K562 (cell line): Measurements from ENCODE around the gene MRPL27. TPM values are rescaled to one million over a fixed set of nuclear protein-coding genes. Genes with fewer than 3 reads are reported as not detected.

ENCODE experiments used
- ATAC-seq: fragments of 200-7000 bp; cut with Tn5 transposase; 3 replicates; pipeline ENCODE4 v1.9.1; 2020; ENCODE audit warnings: moderate library complexity
- BruUV-seq: library from RNA; stranded (reverse); fragments of 400-500 nt; replicated peaks from 2 replicates; lab custom pipeline; 2021; lab: Mats Ljungman, UMichigan
- CTCF ChIA-PET: fragments of 300-600 bp; formaldehyde crosslinking; extraction: SDS; loops from one replicate; lab custom pipeline; 2021; ENCODE audit warnings: low intra/inter-chr PET ratio; lab: Yijun Ruan, JAX
- POLR2A ChIA-PET: fragments of 300-600, 350-650 bp; sonication (Branson Sonifier 250); formaldehyde crosslinking; extraction: SDS; loops from one replicate; lab custom pipeline; 2021; ENCODE audit warnings: antibody characterized with exemption, inconsistent platforms; lab: Yijun Ruan, JAX
- DNase-seq, 4 experiments: peaks; one replicate each; pipeline versions ENCODE4 v3.0.0 to v3.0.0-alpha.2; 2011 to 2018; ENCODE audit warnings: low spot score in 3 of 4, mixed read lengths in 3 of 4; ENCODE audit errors: extremely low read depth in 1 of 4
- FAIRE-seq: peaks from 2 replicates; lab custom pipeline; 2011; peaks lifted over from hg19 to GRCh38; lab: Jason Lieb, UNC
- H2AFZ ChIP-seq: 2 replicates; pipeline ENCODE4 v1.6.0; 2011; ENCODE audit warnings: low read depth, low read length, control low read depth, inconsistent platforms
- H3K27ac ChIP-seq: fragments of 200-600 bp; 3 replicates; pipeline ENCODE4 v1.8.0; 2011; ENCODE audit warnings: low read depth, mild to moderate bottlenecking, control low read depth, inconsistent platforms, low read length, moderate library complexity, mixed read lengths; ENCODE audit errors: extremely low read depth
- H3K27me3 ChIP-seq, 2 experiments: fragments of 300-600 bp in 1 of 2; 2 replicates in 1 of 2; 3 replicates in 1 of 2; pipeline versions ENCODE4 v1.6.0 to v1.8.0; 2011; ENCODE audit warnings: inconsistent platforms in 2 of 2, low read length in 2 of 2, mild to moderate bottlenecking in 1 of 2, mixed read lengths in 1 of 2, moderate library complexity in 1 of 2; ENCODE audit not compliant: control insufficient read depth in 2 of 2, insufficient read depth in 2 of 2
- H3K36me3 ChIP-seq: fragments of 300-600 bp; 3 replicates; pipeline ENCODE4 v1.8.0; 2011; ENCODE audit warnings: mild to moderate bottlenecking, low read length, inconsistent platforms; ENCODE audit not compliant: control insufficient read depth, insufficient read depth
- H3K4me1 ChIP-seq, 2 experiments: fragments of 200-600 bp in 1 of 2; replicated peaks in 1 of 2; 2 replicates in 1 of 2; 3 replicates in 1 of 2; pipeline versions ENCODE4 v1.5.1 to v1.8.0; 2011; ENCODE audit warnings: inconsistent platforms in 2 of 2, low read length in 2 of 2, mild to moderate bottlenecking in 1 of 2, mixed read lengths in 1 of 2, moderate library complexity in 1 of 2; ENCODE audit not compliant: control insufficient read depth in 2 of 2, insufficient read depth in 2 of 2
- H3K4me2 ChIP-seq: 2 replicates; pipeline ENCODE4 v1.6.1; 2011; ENCODE audit warnings: low read length, control low read depth, inconsistent platforms, mixed read lengths; ENCODE audit not compliant: insufficient read depth
- H3K4me3 ChIP-seq: fragments of 200-600 bp; sonication (generic), shearing (Covaris generic); 2 replicates; pipeline ENCODE4 v1.5.1; 2016; ENCODE audit warnings: control low read depth, inconsistent platforms
- H3K79me2 ChIP-seq: fragments of 200-600 bp; 3 replicates; pipeline ENCODE4 v1.8.0; 2011; ENCODE audit warnings: low read length, inconsistent platforms; ENCODE audit not compliant: control insufficient read depth, insufficient read depth
- H3K9ac ChIP-seq, 2 experiments: 2 replicates each; pipeline versions ENCODE4 v1.6.0 to v1.6.1; 2011; ENCODE audit warnings: low read depth in 2 of 2, low read length in 2 of 2, control low read depth in 1 of 2, inconsistent platforms in 1 of 2, mild to moderate bottlenecking in 1 of 2, mixed read lengths in 1 of 2; ENCODE audit not compliant: insufficient read depth in 1 of 2
- H3K9me1 ChIP-seq: one replicate; pipeline ENCODE4 v1.6.0; 2011; ENCODE audit warnings: inconsistent platforms, mild to moderate bottlenecking, low read length, moderate library complexity; ENCODE audit not compliant: control insufficient read depth, insufficient read depth
- H3K9me3 ChIP-seq: replicated peaks from 2 replicates; pipeline ENCODE4 v1.5.1; 2011; ENCODE audit warnings: low read depth, low read length, inconsistent platforms; ENCODE audit not compliant: control insufficient read depth, insufficient read depth
- H4K20me1 ChIP-seq: replicated peaks from 2 replicates; pipeline ENCODE4 v1.6.1; 2011; ENCODE audit warnings: low read length, inconsistent platforms, mixed read lengths; ENCODE audit not compliant: control insufficient read depth, insufficient read depth
- BCL6 ChIP-seq: fragments of 250-450 bp; sonication (Bioruptor Pico); IDR thresholded peaks from 2 replicates; pipeline ENCODE4 v1.4.0; 2020
- BMI1 ChIP-seq: fragments of 150-350 bp; IDR thresholded peaks from 2 replicates; pipeline ENCODE4 v1.6.1; 2014; ENCODE audit warnings: low read length
- ELF2 ChIP-seq: fragments of 250-450 bp; sonication (Bioruptor Pico); IDR thresholded peaks from 2 replicates; pipeline ENCODE4 v1.5.0; 2021; ENCODE audit warnings: mild to moderate bottlenecking
- ETS2 ChIP-seq: IDR thresholded peaks from 2 replicates; pipeline ENCODE4 v1.6.1; 2016; ENCODE audit warnings: borderline replicate concordance, missing genetic modification characterization, mild to moderate bottlenecking, moderate library complexity, missing compliant biosample characterization; ENCODE audit not compliant: poor library complexity, severe bottlenecking
- HNRNPL ChIP-seq: fragments of 200-400 bp; formaldehyde crosslinking; IDR thresholded peaks from 2 replicates; pipeline ENCODE4 v1.6.1; 2017; ENCODE audit warnings: low read depth, mild to moderate bottlenecking, low read length
- MCM7 ChIP-seq, 2 experiments: fragments of 450-650 bp; IDR thresholded peaks; 2 replicates each; pipeline ENCODE4 v1.6.1; 2016 to 2018
- NFE2 ChIP-seq: IDR thresholded peaks from 2 replicates; pipeline ENCODE4 v1.6.1; 2014; ENCODE audit warnings: antibody characterized with exemption, low read depth
- NR3C1 ChIP-seq: sonication (generic); formaldehyde crosslinking; IDR thresholded peaks from 2 replicates; pipeline ENCODE4 v1.8.1; 2022; ENCODE audit warnings: missing genetic modification reagents
- PRPF4 ChIP-seq: fragments of 200-400 bp; formaldehyde crosslinking; IDR thresholded peaks from one replicate; pipeline ENCODE4 v1.6.1; 2017; ENCODE audit warnings: low read length, low read depth, mild to moderate bottlenecking; ENCODE audit not compliant: insufficient read depth, poor library complexity, severe bottlenecking
- RAD21 ChIP-seq, 2 experiments: fragments of 250-450 bp in 1 of 2; fragments of 450-650 bp in 1 of 2; sonication (Bioruptor Pico) in 1 of 2; formaldehyde crosslinking in 1 of 2; IDR thresholded peaks in 1 of 2; conservative IDR thresholded peaks in 1 of 2; 2 replicates each; pipeline versions ENCODE4 v1.4.0 to v1.8.0; 2020 to 2022; ENCODE audit warnings: mild to moderate bottlenecking in 2 of 2, moderate library complexity in 1 of 2
- SIN3A ChIP-seq, 2 experiments: fragments of 150-350 bp in 1 of 2; IDR thresholded peaks; 2 replicates each; pipeline ENCODE4 v1.6.1; 2011 to 2016; ENCODE audit warnings: borderline replicate concordance in 2 of 2, low read depth in 2 of 2, low read length in 2 of 2, mild to moderate bottlenecking in 2 of 2, moderate library complexity in 2 of 2; ENCODE audit not compliant: control insufficient read depth in 1 of 2
- SMC3 ChIP-seq: conservative IDR thresholded peaks from 2 replicates; pipeline ENCODE4 v1.6.1; 2011; ENCODE audit warnings: low read depth, low read length, improper control_type of control experiment; ENCODE audit not compliant: insufficient read depth
- WGBS: fragments of 100-300 bp; shearing (Covaris generic); methylation state at CpG from one replicate; pipeline ENCODE4 v1.1.6; 2016; ENCODE audit warnings: low coverage, mixed read lengths; ENCODE audit not compliant: insufficient coverage; ENCODE audit errors: missing lambda C conversion rate; 5-methylcytosine and 5-hydroxymethylcytosine counted together
- in situ Hi-C: fragments of 300-500 bp; cut with MboI; formaldehyde crosslinking; loops from 4 replicates; pipeline ENCODE4 v1.15.0; 2018; ENCODE audit warnings: inconsistent platforms, mixed read lengths
- intact Hi-C: fragments of 100-400 bp; cut with micrococcal nuclease; formaldehyde crosslinking; loops from 2 replicates; pipeline ENCODE4 v1.14.2; 2022
- polyA plus RNA-seq, 8 experiments: library from polyadenylated mRNA; depleted of rRNA in 4 of 8; stranded (reverse) in 5 of 8; unstranded in 3 of 8; fragments of >200 nt; fragmentation: Nextera tagmentation in 2 of 8; fragmentation: Illumina TruSeq in 1 of 8; extraction: Ambion mirVana in 2 of 8; extraction: Trizol in 1 of 8; gene quantifications; 2 replicates each; pipeline versions ENCODE4 v1.2.1 to v1.2.3, GENCODE V29; 2011 to 2014; ENCODE audit warnings: inconsistent platforms in 1 of 8, missing spikeins in 1 of 8
- total RNA-seq, 7 experiments: library from RNA; depleted of rRNA in 6 of 7; stranded (reverse); fragments of >200 nt in 6 of 7; fragmentation: Illumina TruSeq in 2 of 7; extraction: Trizol in 2 of 7; gene quantifications; 2 replicates each; pipeline versions ENCODE4 v1.2.1 to v1.2.3, GENCODE V29; 2011 to 2021; ENCODE audit warnings: low replicate concordance in 1 of 7
- TF ChIP-seq, protein P1 (sequence below): fragments of 450-650 bp; IDR thresholded peaks from 2 replicates; pipeline ENCODE4 v1.6.1; 2018; ENCODE audit warnings: mild to moderate bottlenecking, low read depth; ENCODE audit not compliant: partially characterized antibody
- TF ChIP-seq, protein P2 (sequence below): sonication (generic); formaldehyde crosslinking; IDR thresholded peaks from 2 replicates; pipeline ENCODE4 v1.8.1; 2023; ENCODE audit warnings: mild to moderate bottlenecking, missing genetic modification reagents
- TF ChIP-seq, protein P3 (sequence below), 2 experiments: fragments of 450-650 bp in 1 of 2; sonication (generic) in 1 of 2; formaldehyde crosslinking; conservative IDR thresholded peaks; 2 replicates each; pipeline versions ENCODE4 v1.4.0 to v1.8.1; 2020 to 2022; ENCODE audit warnings: mild to moderate bottlenecking in 1 of 2, missing genetic modification reagents in 1 of 2

The MRPL27 gene
- total and polyA plus RNA-seq, 9 of the 15 experiments (the other 6 are each of a cell fraction or from before 2014, with no cell fraction given): 96.3 to 401 (median 142) TPM

DNA sequence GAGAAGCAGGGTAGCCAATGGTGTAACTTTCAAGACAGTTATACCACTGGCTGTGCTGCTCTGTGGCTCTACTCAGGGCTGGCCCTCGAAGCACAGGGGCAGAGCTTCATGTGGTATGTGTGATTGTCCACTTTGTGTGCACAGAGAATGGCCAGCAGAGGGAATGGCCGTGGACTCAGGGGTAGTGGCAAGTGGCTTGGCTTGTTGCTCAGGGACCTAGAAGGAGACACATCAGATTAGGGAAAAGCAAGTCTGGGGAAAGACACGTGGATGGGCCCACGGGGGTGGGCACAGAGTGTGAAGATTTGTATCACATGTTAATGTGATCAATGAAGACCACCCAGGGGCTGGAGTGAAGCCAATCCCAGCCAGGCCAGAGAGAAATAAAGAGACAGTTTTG, 47.1 kb downstream of the MRPL27 start:
- H3K9me3 ChIP-seq: no peaks in the 10 kb centered on the region
- DNase-seq (no peak), FAIRE-seq (no peak), ATAC-seq (no peak)
- H3K27me3 ChIP-seq: peaks cover 13 to 30% of the 10 kb centered on the region in 2 experiments
- no peak overlapping the region for H3K4me2 ChIP-seq
- no peak overlapping the region; a peak in 1 of 4 replicates for H3K9ac ChIP-seq
- H3K27ac ChIP-seq: no peak overlapping the region
- no peak overlapping the region for H2AFZ ChIP-seq
- H3K9me1 ChIP-seq: no peaks in the 10 kb centered on the region
- in situ Hi-C loops (no loop called here), intact Hi-C loops (no loop called here)
- peaks cover 0 to 3% of the 10 kb centered on the region in 2 experiments; a peak in 2 of 5 replicates for H3K4me1 ChIP-seq
- no peaks in the 10 kb centered on the region for H3K36me3 ChIP-seq
- H3K4me3 ChIP-seq: no peak overlapping the region
- ChIA-PET CTCF (interaction anchor here (1.5 kb wide), 1 partner anchor 126 kb away, joined by 4 read pairs; no protein-coding TSS in a partner anchor), POLR2A (no interaction called here)
- H4K20me1 ChIP-seq: no peaks in the 10 kb centered on the region
- WGBS: 7% methylated on average over 4 of the region's 4 CpGs
- BruUV-seq: no TSS peak
- no peaks in the 10 kb centered on the region for H3K79me2 ChIP-seq
- TF ChIP-seq BCL6 (CRISPR knock-in tag) (no peak), BMI1 (no peak), NFE2 (no peak), SIN3A (IDR thresholded peaks at IDR 0.05; ENCODE audit: borderline replicate concordance in 2 of 2, control insufficient read depth in 1 of 2, low read depth in 2 of 2, low read length in 2 of 2) (no peak), ETS2 (no peak), SMC3 (no peak), ELF2 (CRISPR knock-in tag) (no peak), MCM7 (IDR thresholded peaks at IDR 0.05) (no peak), NR3C1 (CRISPR knock-in tag) (no peak), PRPF4 (no peak), RAD21 (CRISPR knock-in tag; conservative IDR thresholded peaks at IDR 0.05 in 1 of 2, IDR thresholded peaks at IDR 0.05 in 1 of 2) (no peak), HNRNPL (no peak)
- TF ChIP-seq, protein P1, sequence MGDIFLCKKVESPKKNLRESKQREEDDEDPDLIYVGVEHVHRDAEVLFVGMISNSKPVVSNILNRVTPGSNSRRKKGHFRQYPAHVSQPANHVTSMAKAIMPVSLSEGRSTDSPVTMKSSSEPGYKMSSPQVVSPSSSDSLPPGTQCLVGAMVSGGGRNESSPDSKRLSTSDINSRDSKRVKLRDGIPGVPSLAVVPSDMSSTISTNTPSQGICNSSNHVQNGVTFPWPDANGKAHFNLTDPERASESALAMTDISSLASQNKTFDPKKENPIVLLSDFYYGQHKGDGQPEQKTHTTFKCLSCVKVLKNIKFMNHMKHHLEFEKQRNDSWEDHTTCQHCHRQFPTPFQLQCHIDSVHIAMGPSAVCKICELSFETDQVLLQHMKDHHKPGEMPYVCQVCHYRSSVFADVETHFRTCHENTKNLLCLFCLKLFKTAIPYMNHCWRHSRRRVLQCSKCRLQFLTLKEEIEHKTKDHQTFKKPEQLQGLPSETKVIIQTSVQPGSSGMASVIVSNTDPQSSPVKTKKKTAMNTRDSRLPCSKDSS: no peak
- TF ChIP-seq, protein P2, sequence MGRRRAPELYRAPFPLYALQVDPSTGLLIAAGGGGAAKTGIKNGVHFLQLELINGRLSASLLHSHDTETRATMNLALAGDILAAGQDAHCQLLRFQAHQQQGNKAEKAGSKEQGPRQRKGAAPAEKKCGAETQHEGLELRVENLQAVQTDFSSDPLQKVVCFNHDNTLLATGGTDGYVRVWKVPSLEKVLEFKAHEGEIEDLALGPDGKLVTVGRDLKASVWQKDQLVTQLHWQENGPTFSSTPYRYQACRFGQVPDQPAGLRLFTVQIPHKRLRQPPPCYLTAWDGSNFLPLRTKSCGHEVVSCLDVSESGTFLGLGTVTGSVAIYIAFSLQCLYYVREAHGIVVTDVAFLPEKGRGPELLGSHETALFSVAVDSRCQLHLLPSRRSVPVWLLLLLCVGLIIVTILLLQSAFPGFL (CRISPR knock-in tag): no peak
- TF ChIP-seq, protein P3, sequence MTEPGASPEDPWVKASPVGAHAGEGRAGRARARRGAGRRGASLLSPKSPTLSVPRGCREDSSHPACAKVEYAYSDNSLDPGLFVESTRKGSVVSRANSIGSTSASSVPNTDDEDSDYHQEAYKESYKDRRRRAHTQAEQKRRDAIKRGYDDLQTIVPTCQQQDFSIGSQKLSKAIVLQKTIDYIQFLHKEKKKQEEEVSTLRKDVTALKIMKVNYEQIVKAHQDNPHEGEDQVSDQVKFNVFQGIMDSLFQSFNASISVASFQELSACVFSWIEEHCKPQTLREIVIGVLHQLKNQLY (CRISPR knock-in tag; conservative IDR thresholded peaks at IDR 0.05): no peak
